ENCODE data around the gene CFAP20DC.
"Not testable (repeated sequence)": the region's sequence is repeated elsewhere in the genome, so short reads cannot be mapped to it uniquely, and the experiment has no call there.

The CFAP20DC gene

GRCh38 chr3:58965865-58966264 lies 84.0 kb downstream of the CFAP20DC start:
- in situ Hi-C loops (cut with MboI; ENCODE audit: low sequenced_read_pairs) = no loop called here

GRCh38 chr3:58963928-58964503 lies 85.8 kb downstream of the CFAP20DC start:
- in situ Hi-C loops (cut with MboI; ENCODE audit: low sequenced_read_pairs) = no loop called here

- in situ Hi-C loops (cut with MboI; ENCODE audit: low sequenced_read_pairs) = no loop called here
These were observed 87.0 kb downstream of the CFAP20DC start for GRCh38 chr3:58962816-58963215.

- in situ Hi-C loops (cut with MboI; ENCODE audit: low sequenced_read_pairs) = no loop called here
These were observed 87.7 kb downstream of the CFAP20DC start for GRCh38 chr3:58962040-58962651.

- in situ Hi-C loops (cut with MboI; ENCODE audit: low sequenced_read_pairs) = no loop called here
These were observed 94.5 kb downstream of the CFAP20DC start for GRCh38 chr3:58955308-58955707.

- in situ Hi-C loops (cut with MboI; ENCODE audit: low sequenced_read_pairs) = no loop called here
These were observed 96.5 kb downstream of the CFAP20DC start for GRCh38 chr3:58953288-58953687.

GRCh38 chr3:58952128-58952917 lies 97.5 kb downstream of the CFAP20DC start:
- in situ Hi-C loops (cut with MboI; ENCODE audit: low sequenced_read_pairs) = no loop called here

GRCh38 chr3:58948018-58948417 lies 101.8 kb downstream of the CFAP20DC start:
- in situ Hi-C loops (cut with MboI; ENCODE audit: low sequenced_read_pairs) = no loop called here

GRCh38 chr3:58946875-58947274 lies 103.0 kb downstream of the CFAP20DC start:
- in situ Hi-C loops (cut with MboI; ENCODE audit: low sequenced_read_pairs) = no loop called here

- in situ Hi-C loops (cut with MboI; ENCODE audit: low sequenced_read_pairs) = no loop called here
These were observed 111.8 kb downstream of the CFAP20DC start for GRCh38 chr3:58938057-58938456.

- in situ Hi-C loops (cut with MboI; ENCODE audit: low sequenced_read_pairs) = no loop called here
These were observed 125.2 kb downstream of the CFAP20DC start for GRCh38 chr3:58924578-58924977.

GRCh38 chr3:58900386-58900785 lies 149.4 kb downstream of the CFAP20DC start:
- in situ Hi-C loops (cut with MboI; ENCODE audit: low sequenced_read_pairs) = no loop called here

- in situ Hi-C loops (cut with MboI; ENCODE audit: low sequenced_read_pairs) = no loop called here
These were observed 149.9 kb downstream of the CFAP20DC start for GRCh38 chr3:58899953-58900298.

- in situ Hi-C loops (cut with MboI; ENCODE audit: low sequenced_read_pairs) = no loop called here
These were observed 150.5 kb downstream of the CFAP20DC start for GRCh38 chr3:58899159-58899952.

GRCh38 chr3:58898513-58898912 lies 151.3 kb downstream of the CFAP20DC start:
- in situ Hi-C loops (cut with MboI; ENCODE audit: low sequenced_read_pairs) = no loop called here

- in situ Hi-C loops (cut with MboI; ENCODE audit: low sequenced_read_pairs) = no loop called here
These were observed 152.2 kb downstream of the CFAP20DC start for GRCh38 chr3:58897646-58898045.

GRCh38 chr3:58895678-58896077 lies 154.1 kb downstream of the CFAP20DC start:
- in situ Hi-C loops (cut with MboI; ENCODE audit: low sequenced_read_pairs) = not testable (repeated sequence)

GRCh38 chr3:58892526-58892925 lies 157.3 kb downstream of the CFAP20DC start:
- in situ Hi-C loops (cut with MboI; ENCODE audit: low sequenced_read_pairs) = not testable (repeated sequence)

GRCh38 chr3:58888087-58888486 lies 161.7 kb downstream of the CFAP20DC start:
- in situ Hi-C loops (cut with MboI; ENCODE audit: low sequenced_read_pairs) = no loop called here

- in situ Hi-C loops (cut with MboI; ENCODE audit: low sequenced_read_pairs) = no loop called here
These were observed 165.4 kb downstream of the CFAP20DC start for GRCh38 chr3:58884453-58884852.

- in situ Hi-C loops (cut with MboI; ENCODE audit: low sequenced_read_pairs) = no loop called here
These were observed 169.6 kb downstream of the CFAP20DC start for GRCh38 chr3:58880182-58880581.
